Esophagus (tissue), 2 donors: ENCODE data around the gene NUDT8. TPM values are rescaled to one million over a fixed set of nuclear protein-coding genes. Genes with fewer than 3 reads are reported as not detected.
"Not testable (repeated sequence)": the region's sequence is repeated elsewhere in the genome, so short reads cannot be mapped to it uniquely, and the experiment has no call there.

Experiments
- H3K27ac ChIP-seq, 2 donors: one replicate each; pipeline ENCODE4 v1.5.1; 2013; ENCODE audit warnings: low read depth in 2 of 2, mild to moderate bottlenecking in 2 of 2, inconsistent platforms in 1 of 2, low read length in 1 of 2, moderate library complexity in 1 of 2
- H3K27me3 ChIP-seq, 2 donors: one replicate each; pipeline ENCODE4 v1.6.1; 2013; ENCODE audit warnings: low read length in 2 of 2, control low read depth in 1 of 2, mild to moderate bottlenecking in 1 of 2; ENCODE audit not compliant: insufficient read depth in 2 of 2, control insufficient read depth in 1 of 2
- H3K36me3 ChIP-seq, 2 donors: one replicate each; pipeline ENCODE4 v1.6.1; 2013; ENCODE audit warnings: low read length in 1 of 2; ENCODE audit not compliant: control insufficient read depth in 2 of 2, insufficient read depth in 2 of 2
- H3K4me1 ChIP-seq, 2 donors: one replicate each; pipeline ENCODE4 v1.6.1; 2013; ENCODE audit warnings: low read length in 1 of 2; ENCODE audit not compliant: control insufficient read depth in 2 of 2, insufficient read depth in 2 of 2
- H3K4me3 ChIP-seq, 2 donors: one replicate each; pipeline ENCODE4 v1.5.1; 2013; ENCODE audit warnings: low read length in 2 of 2, mild to moderate bottlenecking in 2 of 2, low read depth in 1 of 2, moderate library complexity in 1 of 2
- H3K9me3 ChIP-seq, 2 donors: one replicate each; pipeline ENCODE4 v1.6.1; 2013; ENCODE audit warnings: mild to moderate bottlenecking in 2 of 2, low read depth in 1 of 2, low read length in 1 of 2, moderate library complexity in 1 of 2; ENCODE audit not compliant: control insufficient read depth in 2 of 2, insufficient read depth in 1 of 2
- WGBS, 2 donors: extraction: QIAGEN DNeasy Blood & Tissue Kit; methylation state at CpG; one replicate each; pipeline ENCODE4 v1.1.7; 2013; 5-methylcytosine and 5-hydroxymethylcytosine counted together
- polyA plus RNA-seq, 2 donors: library from polyadenylated mRNA; stranded (reverse); fragments of 200-250 nt; gene quantifications; one replicate each; pipeline ENCODE4 v1.2.3, GENCODE V29; 2013
- donor health status: healthy with polysubstance abuse.
- donor health status: Bipolar disorder and iron deficiency.

The NUDT8 gene
- polyA plus RNA-seq, 2 donors: 43.1 to 59.3 TPM

- peaks cover 0 to 3% of the 10 kb centered on the region in 2 donors for H3K9me3 ChIP-seq
- H3K27ac ChIP-seq: no peak overlapping the region
- H3K36me3 ChIP-seq: no peaks in the 10 kb centered on the region
- no peaks in the 10 kb centered on the region for H3K27me3 ChIP-seq
- H3K4me3 ChIP-seq: no peak overlapping the region
- H3K4me1 ChIP-seq: peaks cover 4 to 13% of the 10 kb centered on the region in 2 donors
- 85 to 87% methylated on average over 5 of the region's 5 CpGs for WGBS, 2 donors
Measured at GRCh38 chr11:67644042-67644441, 14.3 kb upstream of the NUDT8 start.

DNA sequence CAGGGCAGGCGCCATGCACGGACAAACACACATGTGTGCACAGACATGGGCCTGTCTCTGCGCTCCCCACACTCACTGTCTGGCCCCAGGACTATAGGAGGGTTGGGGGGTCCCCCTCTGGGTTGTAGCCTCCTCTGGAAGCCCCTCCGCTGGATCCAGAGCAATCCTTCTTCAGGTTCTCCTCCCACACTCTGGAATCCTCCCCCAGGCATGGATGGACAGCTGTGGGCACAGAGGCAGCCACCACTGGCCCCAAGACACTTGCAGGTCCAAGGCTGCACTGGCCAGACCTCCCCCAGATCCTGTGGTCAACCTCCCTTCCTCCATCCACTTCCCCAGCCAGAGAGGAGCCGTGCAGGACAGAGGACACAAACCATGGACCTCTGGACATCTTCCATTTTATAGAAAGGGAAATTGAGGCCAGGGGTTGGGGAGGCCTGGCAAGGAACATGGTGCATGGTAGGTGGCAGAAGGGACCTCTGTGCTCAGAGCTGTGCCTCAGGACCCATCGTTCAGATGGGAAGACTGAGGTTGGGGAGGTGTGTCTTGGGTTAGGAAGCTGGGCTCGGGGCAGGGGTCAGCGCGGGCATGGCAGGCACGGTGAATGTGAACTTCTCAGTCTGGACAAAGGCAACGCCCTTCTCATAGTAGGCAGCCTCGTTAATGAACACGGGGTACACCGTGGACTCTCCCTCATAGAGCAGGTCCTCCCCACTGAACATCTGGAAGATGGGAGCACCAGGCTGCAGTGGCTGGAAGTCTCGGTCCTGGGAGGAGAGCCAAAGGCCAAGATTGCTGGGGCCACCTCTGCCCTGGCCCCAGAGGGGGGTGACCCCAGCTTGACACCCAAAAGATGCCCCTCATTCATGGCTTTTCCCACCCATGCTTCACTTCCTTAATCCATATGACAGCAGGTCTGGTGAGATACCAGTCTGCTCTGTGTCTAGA lies 12.7 kb upstream of the NUDT8 start:
- no peak overlapping the region for H3K27ac ChIP-seq
- H3K4me1 ChIP-seq: peaks cover 4 to 8% of the 10 kb centered on the region in 2 donors
- 87 to 91% methylated on average over 15 of the region's 15 CpGs for WGBS, 2 donors
- no peaks in the 10 kb centered on the region for H3K36me3 ChIP-seq
- no peak overlapping the region for H3K4me3 ChIP-seq
- no peaks in the 10 kb centered on the region for H3K27me3 ChIP-seq
- peaks cover 0 to 3% of the 10 kb centered on the region in 2 donors for H3K9me3 ChIP-seq

DNA sequence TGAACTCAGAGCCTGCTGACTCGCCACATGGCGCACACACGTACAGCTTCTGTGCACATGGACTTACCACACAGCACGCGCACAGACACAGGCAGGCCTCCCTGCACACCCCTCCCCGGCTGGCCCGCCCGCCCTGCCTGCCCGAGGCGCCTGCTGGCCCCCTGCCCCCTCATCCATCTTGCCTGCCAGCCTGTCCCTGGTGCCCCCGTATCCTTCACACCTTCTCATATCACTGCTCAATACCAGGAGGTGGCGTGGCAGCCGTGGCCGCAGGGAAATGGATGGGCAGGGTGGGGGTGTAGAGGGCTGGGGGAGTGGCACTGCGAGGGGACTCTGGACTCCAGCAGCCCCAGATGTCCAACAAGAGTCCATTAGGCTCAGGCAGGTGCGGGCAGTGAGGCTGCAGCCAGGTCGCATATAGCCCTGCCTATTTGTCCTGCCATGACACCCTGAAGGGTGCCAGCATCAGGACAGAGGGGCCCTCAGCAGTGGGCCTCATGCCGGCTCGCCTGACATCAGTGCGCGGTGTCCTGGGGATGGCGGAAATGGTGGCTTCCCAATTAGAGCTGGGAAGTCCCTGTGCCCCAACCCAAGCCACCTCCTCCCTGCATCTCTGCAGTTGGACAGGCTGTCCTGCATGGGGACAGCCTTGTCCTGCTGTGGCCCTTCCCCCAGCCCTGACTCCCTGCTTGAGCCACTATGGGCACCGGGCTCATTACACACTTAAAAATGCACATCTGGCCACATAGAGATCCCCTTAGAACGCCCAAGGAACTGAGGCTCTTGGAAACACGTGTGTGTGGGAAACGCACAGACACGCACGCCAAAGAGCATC lies 11.8 kb upstream of the NUDT8 start:
- Histone ChIP-seq H3K36me3 (no peaks in the 10 kb centered on the region), H3K4me3 (no peak overlapping the region)
- 80 to 81% methylated on average over 25 to 28 of the region's 28 CpGs for WGBS, 2 donors

DNA sequence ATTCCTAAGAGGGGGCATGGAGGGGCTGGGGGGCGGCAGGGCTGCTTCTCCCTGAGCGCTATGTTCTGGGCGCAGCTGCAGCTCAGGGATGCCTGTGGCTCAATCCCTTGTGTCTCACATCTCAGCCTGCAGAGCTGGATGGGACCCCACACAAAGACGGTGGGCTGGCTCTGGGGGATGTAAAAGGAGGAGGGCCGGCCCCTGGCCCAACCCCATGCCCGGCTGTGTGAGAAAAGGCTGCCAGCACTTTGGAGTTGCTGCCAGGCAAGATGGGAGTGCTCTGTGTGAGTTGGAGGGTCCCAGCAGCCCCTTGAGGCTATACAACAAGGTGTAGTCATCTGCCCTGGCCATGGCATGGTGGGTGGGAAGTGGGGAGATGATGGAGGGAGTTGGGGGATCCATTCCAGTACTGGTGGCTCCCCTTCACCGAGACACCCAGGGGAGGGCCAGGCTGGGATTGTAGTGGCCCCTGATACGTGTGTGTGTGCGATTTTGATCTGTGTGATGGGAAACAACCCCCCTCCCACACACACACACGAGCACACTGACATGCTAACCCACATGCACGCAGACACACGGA lies 11.1 kb upstream of the NUDT8 start:
- Histone ChIP-seq H3K9me3 (peaks cover 0 to 3% of the 10 kb centered on the region in 2 donors), H3K27me3 (no peaks in the 10 kb centered on the region), H3K36me3 (no peaks in the 10 kb centered on the region), H3K27ac (no peak overlapping the region), H3K4me3 (no peak overlapping the region), H3K4me1 (peaks cover under 1 to 4% of the 10 kb centered on the region in 2 donors)
- WGBS, 2 donors: 69 to 74% methylated on average over 12 of the region's 12 CpGs

More for the DNA sequence above, 11.8 kb upstream of the NUDT8 start:
- peaks cover 4 to 5% of the 10 kb centered on the region in 2 donors for H3K4me1 ChIP-seq
- peaks cover 0 to 3% of the 10 kb centered on the region in 2 donors for H3K9me3 ChIP-seq
- H3K27ac ChIP-seq: no peak overlapping the region
- H3K27me3 ChIP-seq: no peaks in the 10 kb centered on the region

GRCh38 chr11:67640021-67640757 lies 10.5 kb upstream of the NUDT8 start:
- Histone ChIP-seq H3K4me1 (peaks cover 0 to 4% of the 10 kb centered on the region in 2 donors), H3K9me3 (peaks cover 0 to 3% of the 10 kb centered on the region in 2 donors), H3K4me3 (no peak overlapping the region), H3K27me3 (no peaks in the 10 kb centered on the region), H3K27ac (no peak overlapping the region), H3K36me3 (no peaks in the 10 kb centered on the region)
- WGBS, 2 donors: 46 to 52% methylated on average over 23 of the region's 23 CpGs

DNA sequence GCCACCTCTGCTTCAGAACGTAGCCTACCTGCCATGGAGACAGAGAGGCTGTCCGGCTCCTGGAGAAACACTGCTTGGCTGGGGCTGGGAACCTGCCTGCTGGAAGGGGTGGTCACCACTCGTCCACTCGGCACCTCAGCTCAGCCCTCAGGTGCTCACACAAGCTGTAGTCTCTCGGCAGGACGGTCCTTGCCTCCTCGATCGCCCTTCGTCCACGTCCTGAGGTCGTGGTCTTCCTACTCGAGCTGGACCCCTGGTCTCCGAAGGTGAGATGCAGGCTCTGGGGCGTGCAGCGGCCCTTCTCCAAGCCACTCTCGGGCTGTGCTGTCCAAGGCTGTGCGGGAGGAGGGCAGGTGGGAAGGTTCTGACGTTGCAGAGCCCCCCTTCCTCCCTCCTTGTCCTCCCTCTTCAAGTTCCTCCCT lies 9.7 kb upstream of the NUDT8 start, which contains the start of gene TBX10:
TSS of gene TBX10 (minus strand) at position 326 of the 422 bp plus-strand sequence. CDS start at position 35, 291 bp downstream.
- Histone ChIP-seq H3K4me3 (no peak within 1 kb of the TSS), H3K36me3 (no peaks in the 10 kb centered on the region), H3K4me1 (peaks cover 0 to 4% of the 10 kb centered on the region in 2 donors), H3K9me3 (peaks cover 0 to 3% of the 10 kb centered on the region in 2 donors), H3K27me3 (no peaks in the 10 kb centered on the region), H3K27ac (no peak within 1 kb of the TSS)
- 84 to 86% methylated on average over 18 of the region's 18 CpGs for WGBS, 2 donors

- Histone ChIP-seq H3K4me3 (no peak overlapping the region), H3K4me1 (peaks cover 0 to 4% of the 10 kb centered on the region in 2 donors), H3K27ac (no peak overlapping the region), H3K36me3 (no peaks in the 10 kb centered on the region), H3K27me3 (no peaks in the 10 kb centered on the region), H3K9me3 (no peaks in the 10 kb centered on the region)
- WGBS, 2 donors: 85 to 87% methylated on average over 24 of the region's 24 CpGs
Measured at GRCh38 chr11:67638535-67639437, 9.0 kb upstream of the NUDT8 start.

GRCh38 chr11:67637441-67637840 lies 7.7 kb upstream of the NUDT8 start:
- 78 to 90% methylated on average over 3 of the region's 3 CpGs for WGBS, 2 donors

More at GRCh38 chr11:67637441-67637840, 7.7 kb upstream of the NUDT8 start:
- not testable (repeated sequence) for H3K27ac ChIP-seq, H3K4me3 ChIP-seq, H3K4me1 ChIP-seq, H3K36me3 ChIP-seq, H3K9me3 ChIP-seq, H3K27me3 ChIP-seq
